Activated T-cell treated with anti-CD3 and anti-CD28 coated beads, Interleukin-2, amount 50 U/mL, for 24 hours (primary cell): Measurements from ENCODE around the gene ZCCHC24.

ENCODE experiments used
- DNase-seq: peaks from one replicate; pipeline ENCODE4 v3.0.0-alpha.2; 2020
- H3K27ac Mint-ChIP-seq: 2 replicates; pipeline ENCODE4 v1.8.0; 2020; ENCODE audit warnings: mild to moderate bottlenecking, mixed read lengths
- H3K27me3 Mint-ChIP-seq: 2 replicates; pipeline ENCODE4 v1.8.0; 2020; ENCODE audit warnings: mixed read lengths
- H3K36me3 Mint-ChIP-seq: 2 replicates; pipeline ENCODE4 v1.8.0; 2020; ENCODE audit warnings: low read depth, mixed read lengths
- H3K4me1 Mint-ChIP-seq: 2 replicates; pipeline ENCODE4 v1.8.0; 2020; ENCODE audit warnings: low read depth, mixed read lengths
- H3K4me3 Mint-ChIP-seq: 2 replicates; pipeline ENCODE4 v1.8.0; 2020; ENCODE audit warnings: mild to moderate bottlenecking, moderate library complexity, mixed read lengths
- H3K9me3 Mint-ChIP-seq: 2 replicates; pipeline ENCODE4 v1.8.0; 2020; ENCODE audit warnings: mixed read lengths

Gene ZCCHC24

DNA sequence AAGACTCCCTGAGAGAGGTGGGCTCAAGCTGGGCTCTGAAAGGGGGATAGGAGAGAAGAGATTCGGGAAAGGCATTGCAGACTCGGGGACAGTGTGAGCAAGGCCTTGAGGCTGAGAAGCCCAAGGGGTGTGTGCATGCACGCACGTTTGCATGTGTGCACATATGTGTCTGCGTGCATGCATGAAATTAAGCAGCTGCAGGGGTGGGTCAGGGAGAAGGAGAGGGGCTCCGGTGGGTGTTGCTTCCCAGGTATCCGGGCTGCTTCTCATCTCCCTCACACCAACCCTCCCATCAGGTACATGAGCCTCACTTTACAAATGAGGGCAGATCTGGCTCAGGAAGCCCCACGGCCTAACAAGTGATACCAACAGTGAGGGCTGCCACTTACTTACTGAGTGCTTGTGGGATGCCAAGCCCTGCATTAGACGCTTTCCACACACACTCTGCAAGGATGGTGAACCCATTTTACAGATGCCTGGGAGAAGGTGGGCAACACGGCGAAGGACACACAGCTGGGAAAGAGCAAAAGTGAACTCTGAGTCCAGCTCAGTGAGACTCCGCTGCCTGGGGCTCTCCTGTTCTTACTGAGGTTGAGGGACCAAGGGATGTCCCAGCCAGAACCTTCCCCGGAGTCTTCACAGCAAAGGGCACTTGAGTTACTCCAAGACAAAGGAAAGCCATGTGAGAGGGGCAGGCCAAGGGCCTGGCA is 26.4 kb downstream of the ZCCHC24 start:
- Mint-ChIP-seq H3K36me3 (no peaks in the 10 kb centered on the region), H3K4me1 (no peaks in the 10 kb centered on the region), H3K27me3 (no peaks in the 10 kb centered on the region), H3K27ac (no peak overlapping the region), H3K4me3 (no peak overlapping the region), H3K9me3 (no peaks in the 10 kb centered on the region)
- no peak for DNase-seq

DNA sequence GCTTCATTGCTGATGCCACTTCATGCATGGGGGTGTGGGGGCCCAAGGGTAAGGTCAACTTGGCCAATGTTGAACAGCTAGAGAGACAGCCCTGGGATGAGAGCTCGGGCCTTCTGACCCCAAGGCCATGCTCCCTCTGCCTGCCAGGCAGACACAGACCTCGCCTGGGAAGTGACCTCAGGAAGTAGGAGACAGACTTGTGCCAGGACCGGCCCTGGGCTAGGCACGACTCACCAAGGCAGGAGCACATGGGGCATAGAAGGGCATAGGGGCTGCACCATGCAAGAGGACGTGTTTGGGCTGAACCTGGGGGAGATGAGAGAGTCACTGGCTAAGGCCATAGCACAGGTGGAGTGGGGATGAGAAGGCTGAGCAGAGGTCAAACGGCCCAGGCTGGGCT is 27.1 kb downstream of the ZCCHC24 start:
- Mint-ChIP-seq H3K36me3 (no peaks in the 10 kb centered on the region), H3K4me1 (peaks cover 3% of the 10 kb centered on the region), H3K27me3 (no peaks in the 10 kb centered on the region), H3K9me3 (no peaks in the 10 kb centered on the region), H3K27ac (no peak overlapping the region), H3K4me3 (no peak overlapping the region)
- DNase-seq, result no peak

GRCh38 chr10:79417731-79418130 is 27.7 kb downstream of the ZCCHC24 start:
- Mint-ChIP-seq H3K27ac (no peak overlapping the region), H3K36me3 (no peaks in the 10 kb centered on the region), H3K4me1 (peaks cover 8% of the 10 kb centered on the region), H3K9me3 (no peaks in the 10 kb centered on the region), H3K27me3 (no peaks in the 10 kb centered on the region), H3K4me3 (no peak overlapping the region)
- no peak for DNase-seq

- Mint-ChIP-seq H3K36me3 (no peaks in the 10 kb centered on the region), H3K4me3 (no peak overlapping the region), H3K4me1 (peaks cover 8% of the 10 kb centered on the region), H3K27me3 (no peaks in the 10 kb centered on the region), H3K27ac (no peak overlapping the region), H3K9me3 (no peaks in the 10 kb centered on the region)
- no peak for DNase-seq
These were observed 28.2 kb downstream of the ZCCHC24 start for GRCh38 chr10:79417266-79417665.

GRCh38 chr10:79416578-79417255 is 28.7 kb downstream of the ZCCHC24 start:
- peaks cover 8% of the 10 kb centered on the region for H3K4me1 Mint-ChIP-seq
- no peaks in the 10 kb centered on the region for H3K9me3 Mint-ChIP-seq
- no peak overlapping the region for H3K27ac Mint-ChIP-seq

GRCh38 chr10:79415736-79416577 is 29.5 kb downstream of the ZCCHC24 start:
- H3K27me3 Mint-ChIP-seq, result no peaks in the 10 kb centered on the region
- DNase-seq, result no peak
- no peak overlapping the region for H3K27ac Mint-ChIP-seq
- no peaks in the 10 kb centered on the region for H3K9me3 Mint-ChIP-seq
- H3K4me3 Mint-ChIP-seq, result no peak overlapping the region
- H3K4me1 Mint-ChIP-seq, result peaks cover 8% of the 10 kb centered on the region
- no peaks in the 10 kb centered on the region for H3K36me3 Mint-ChIP-seq

More at GRCh38 chr10:79416578-79417255, 28.7 kb downstream of the ZCCHC24 start:
- Mint-ChIP-seq H3K4me3 (no peak overlapping the region), H3K27me3 (no peaks in the 10 kb centered on the region), H3K36me3 (no peaks in the 10 kb centered on the region)
- no peak for DNase-seq

- H3K36me3 Mint-ChIP-seq, result no peaks in the 10 kb centered on the region
- H3K4me1 Mint-ChIP-seq, result peaks cover 8% of the 10 kb centered on the region
- no peak overlapping the region for H3K4me3 Mint-ChIP-seq
- no peaks in the 10 kb centered on the region for H3K27me3 Mint-ChIP-seq
- DNase-seq, result no peak
- no peaks in the 10 kb centered on the region for H3K9me3 Mint-ChIP-seq
- H3K27ac Mint-ChIP-seq, result no peak overlapping the region
These were observed 30.7 kb downstream of the ZCCHC24 start for GRCh38 chr10:79414714-79415113.

GRCh38 chr10:79413196-79413595 is 32.2 kb downstream of the ZCCHC24 start:
- Mint-ChIP-seq H3K27ac (peak overlapping the region; percentile 37), H3K4me3 (no peak overlapping the region)
- no peak for DNase-seq

GRCh38 chr10:79412516-79412915 is 32.9 kb downstream of the ZCCHC24 start:
- no peaks in the 10 kb centered on the region for H3K36me3 Mint-ChIP-seq
- no peak for DNase-seq
- H3K27me3 Mint-ChIP-seq, result no peaks in the 10 kb centered on the region
- no peaks in the 10 kb centered on the region for H3K9me3 Mint-ChIP-seq
- H3K27ac Mint-ChIP-seq, result no peak overlapping the region
- no peak overlapping the region for H3K4me3 Mint-ChIP-seq
- peaks cover 8% of the 10 kb centered on the region for H3K4me1 Mint-ChIP-seq

More at GRCh38 chr10:79413196-79413595, 32.2 kb downstream of the ZCCHC24 start:
- no peaks in the 10 kb centered on the region for H3K27me3 Mint-ChIP-seq
- no peaks in the 10 kb centered on the region for H3K36me3 Mint-ChIP-seq
- peaks cover 8% of the 10 kb centered on the region for H3K4me1 Mint-ChIP-seq
- no peaks in the 10 kb centered on the region for H3K9me3 Mint-ChIP-seq

DNA sequence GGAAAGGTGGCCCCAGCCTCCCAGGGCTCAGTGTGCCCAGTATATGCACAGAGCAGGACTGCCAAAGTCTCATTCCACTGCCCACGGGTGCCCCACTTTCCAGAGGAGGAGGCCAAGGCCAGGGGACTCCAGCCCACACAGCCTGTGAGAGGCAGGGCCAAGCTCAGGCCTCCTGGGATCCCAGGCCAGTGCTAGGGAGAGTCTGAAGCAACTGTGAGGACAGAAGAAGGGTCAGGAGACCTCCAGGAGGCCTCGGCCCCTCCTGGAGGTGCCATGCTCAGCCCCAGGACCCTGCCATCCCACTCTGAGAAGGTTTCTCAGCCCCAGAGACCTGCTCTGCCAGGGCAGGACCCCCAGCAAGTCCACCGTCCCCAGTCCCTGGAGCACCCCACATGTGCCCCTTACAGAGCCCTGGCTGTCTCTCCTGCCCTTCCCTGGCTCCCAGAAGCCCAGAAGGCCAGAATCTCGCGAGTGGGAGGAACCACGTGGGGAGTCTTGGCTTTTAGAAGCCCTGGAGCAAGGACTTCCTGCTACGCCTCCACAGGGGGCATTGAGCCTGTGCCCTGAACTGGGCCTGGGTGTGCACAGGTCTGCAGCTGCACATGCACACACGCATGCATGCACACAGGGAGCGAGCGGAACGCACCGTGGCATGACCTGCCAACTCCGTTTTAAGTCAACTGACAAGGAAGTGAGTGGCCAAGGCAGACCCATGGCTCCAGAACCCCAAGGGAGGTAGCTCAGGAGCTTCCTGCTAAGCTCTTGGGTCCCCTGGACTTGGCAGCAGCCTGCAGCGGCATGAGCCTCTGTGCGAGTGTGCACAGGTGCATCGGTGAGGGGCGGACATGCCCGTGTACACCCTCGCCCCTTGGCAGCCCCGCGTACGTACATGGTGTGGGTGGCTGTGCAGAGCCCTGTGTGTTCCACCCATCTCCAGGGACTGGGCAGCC is 33.6 kb downstream of the ZCCHC24 start:
- no peaks in the 10 kb centered on the region for H3K9me3 Mint-ChIP-seq
- H3K27me3 Mint-ChIP-seq, result no peaks in the 10 kb centered on the region
- DNase-seq, result no peak
- H3K4me3 Mint-ChIP-seq, result no peak overlapping the region
- H3K4me1 Mint-ChIP-seq, result peaks cover 8% of the 10 kb centered on the region
- H3K36me3 Mint-ChIP-seq, result no peaks in the 10 kb centered on the region
- H3K27ac Mint-ChIP-seq, result no peak overlapping the region

GRCh38 chr10:79410315-79411094 is 34.9 kb downstream of the ZCCHC24 start:
- Mint-ChIP-seq H3K36me3 (no peaks in the 10 kb centered on the region), H3K27me3 (no peaks in the 10 kb centered on the region), H3K4me3 (no peak overlapping the region), H3K27ac (no peak overlapping the region), H3K9me3 (no peaks in the 10 kb centered on the region), H3K4me1 (peaks cover 8% of the 10 kb centered on the region)
- no peak for DNase-seq

- Mint-ChIP-seq H3K36me3 (no peaks in the 10 kb centered on the region), H3K9me3 (no peaks in the 10 kb centered on the region), H3K27ac (no peak overlapping the region), H3K4me1 (peaks cover 8% of the 10 kb centered on the region), H3K4me3 (no peak overlapping the region), H3K27me3 (no peaks in the 10 kb centered on the region)
- no peak for DNase-seq
These were observed 35.7 kb downstream of the ZCCHC24 start for GRCh38 chr10:79409726-79410085.

DNA sequence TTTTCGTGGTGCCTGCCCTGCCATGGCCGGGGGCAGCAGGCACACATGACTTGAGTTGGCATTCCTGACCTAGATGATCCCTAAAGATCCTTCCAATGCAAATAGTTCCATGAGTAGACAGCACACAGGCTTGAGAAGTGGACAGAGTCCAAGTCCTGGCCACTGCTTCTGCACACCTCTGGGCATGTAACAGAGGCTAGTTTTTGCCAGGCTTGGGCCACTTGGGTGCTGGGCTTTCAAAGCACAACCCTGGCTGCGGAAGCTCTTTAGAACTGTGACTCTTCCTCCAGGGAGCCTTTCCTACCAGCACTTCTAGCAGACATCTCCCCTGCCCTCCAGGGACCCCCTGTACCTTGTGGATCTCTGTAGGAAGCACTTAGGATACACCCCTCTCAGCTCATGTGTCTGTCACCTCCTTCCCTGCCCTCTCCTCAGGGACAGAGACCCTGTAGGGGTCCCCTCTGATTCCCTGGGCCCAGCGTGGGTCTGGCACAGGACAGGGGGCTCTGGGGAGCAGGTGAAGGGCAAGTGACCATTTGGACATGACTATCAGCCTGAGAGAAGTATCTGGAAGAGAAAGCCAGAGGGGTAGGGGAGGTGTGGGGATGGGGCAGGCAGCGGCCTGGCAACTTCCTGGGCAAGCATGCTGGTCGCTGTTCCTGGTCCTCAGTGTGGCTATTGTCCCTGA is 36.2 kb downstream of the ZCCHC24 start:
- Mint-ChIP-seq H3K36me3 (no peaks in the 10 kb centered on the region), H3K4me1 (peaks cover 8% of the 10 kb centered on the region), H3K27me3 (no peaks in the 10 kb centered on the region), H3K27ac (no peak overlapping the region), H3K4me3 (no peak overlapping the region), H3K9me3 (no peaks in the 10 kb centered on the region)
- DNase-seq, result no peak
